HG03060 (cell line): ENCODE data around the gene KRTAP10-12.
"Not testable (repeated sequence)": the region's sequence is repeated elsewhere in the genome, so short reads cannot be mapped to it uniquely, and the experiment has no call there.

Source experiments
- ATAC-seq: cut with Tn5 transposase; IDR thresholded peaks from one replicate; pipeline ENCODE4 v1.9.1; 2021; ENCODE audit warnings: low read depth, moderate number of reproducible peaks; ENCODE audit not compliant: unreplicated experiment

Gene KRTAP10-12

GRCh38 chr21:44667612-44668011 lies 29.4 kb upstream of the KRTAP10-12 start:
- no peak for ATAC-seq

GRCh38 chr21:44670642-44671432 lies 26.1 kb upstream of the KRTAP10-12 start:
- ATAC-seq = no peak

GRCh38 chr21:44671911-44672310 lies 25.1 kb upstream of the KRTAP10-12 start:
- no peak for ATAC-seq

GRCh38 chr21:44677881-44678280 lies 19.1 kb upstream of the KRTAP10-12 start:
- ATAC-seq = no peak

GRCh38 chr21:44681152-44681551 lies 15.8 kb upstream of the KRTAP10-12 start:
- no peak for ATAC-seq

- no peak for ATAC-seq
Observed at GRCh38 chr21:44681861-44682579, 15.0 kb upstream of the KRTAP10-12 start, which contains the start of gene KRTAP12-1. KRTAP12-1 (minus strand) TSS chr21:44682163; CDS start chr21:44682123, 40 bp downstream.

GRCh38 chr21:44682580-44683151 lies 14.3 kb upstream of the KRTAP10-12 start:
- ATAC-seq = no peak

GRCh38 chr21:44684077-44684476 lies 12.9 kb upstream of the KRTAP10-12 start:
- no peak for ATAC-seq

GRCh38 chr21:44684483-44684882 lies 12.5 kb upstream of the KRTAP10-12 start:
- ATAC-seq = no peak

GRCh38 chr21:44685050-44685449 lies 11.9 kb upstream of the KRTAP10-12 start:
- not testable (repeated sequence) for ATAC-seq

GRCh38 chr21:44686000-44686781 lies 10.8 kb upstream of the KRTAP10-12 start:
- ATAC-seq = no peak

GRCh38 chr21:44686843-44687561 lies 10.0 kb upstream of the KRTAP10-12 start:
- ATAC-seq = no peak

- no peak for ATAC-seq
Observed at GRCh38 chr21:44687671-44688070, 9.3 kb upstream of the KRTAP10-12 start.

GRCh38 chr21:44689740-44690139 lies 7.2 kb upstream of the KRTAP10-12 start:
- ATAC-seq = not testable (repeated sequence)

GRCh38 chr21:44691686-44692085 lies 5.3 kb upstream of the KRTAP10-12 start:
- no peak for ATAC-seq

- ATAC-seq = no peak
Observed at GRCh38 chr21:44692798-44693512, 4.0 kb upstream of the KRTAP10-12 start.

- no peak for ATAC-seq
Observed at GRCh38 chr21:44694776-44695175, 2.2 kb upstream of the KRTAP10-12 start.

- no peak for ATAC-seq
Observed at GRCh38 chr21:44695184-44695583, 1.8 kb upstream of the KRTAP10-12 start.

GRCh38 chr21:44695641-44696040 lies 1.3 kb upstream of the KRTAP10-12 start:
- no peak for ATAC-seq
